ENCODE measurements around the gene PLA2G4F.

PLA2G4F gene

DNA sequence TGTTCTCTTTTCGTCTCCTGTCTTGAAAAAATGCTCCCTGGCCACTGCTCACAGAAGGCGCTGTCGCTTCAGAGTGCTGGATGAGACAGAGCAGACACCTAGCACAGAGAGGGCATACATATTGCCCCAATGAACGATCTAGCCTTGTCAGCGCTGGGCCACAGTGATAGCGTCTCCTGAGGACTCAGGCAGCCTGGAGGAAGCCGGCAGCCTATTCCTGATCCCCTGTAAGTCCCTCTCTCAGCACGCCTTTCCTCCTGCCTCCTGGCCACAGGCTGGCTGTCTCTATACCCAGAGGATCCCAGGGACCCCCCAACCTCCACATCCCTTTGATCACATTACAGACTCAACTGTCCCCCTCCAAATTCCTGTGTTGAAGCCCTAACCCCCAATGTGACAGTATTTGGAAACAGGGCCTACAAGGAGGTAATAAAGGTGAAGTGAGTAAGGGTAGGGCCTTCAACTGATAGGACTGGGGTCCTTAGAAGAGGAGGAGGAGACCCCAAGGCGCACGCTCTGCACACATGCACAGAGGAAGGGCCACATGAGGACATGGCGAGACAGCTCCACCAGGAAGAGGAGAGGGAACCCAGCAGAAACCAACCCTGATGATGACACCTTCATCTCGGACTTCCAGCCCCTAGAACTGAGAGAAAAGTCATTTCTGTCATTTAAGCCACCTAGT is 7.5 kb downstream of the PLA2G4F start:
- no peak for DNase-seq (ENCODE audit: low read depth)

DNA sequence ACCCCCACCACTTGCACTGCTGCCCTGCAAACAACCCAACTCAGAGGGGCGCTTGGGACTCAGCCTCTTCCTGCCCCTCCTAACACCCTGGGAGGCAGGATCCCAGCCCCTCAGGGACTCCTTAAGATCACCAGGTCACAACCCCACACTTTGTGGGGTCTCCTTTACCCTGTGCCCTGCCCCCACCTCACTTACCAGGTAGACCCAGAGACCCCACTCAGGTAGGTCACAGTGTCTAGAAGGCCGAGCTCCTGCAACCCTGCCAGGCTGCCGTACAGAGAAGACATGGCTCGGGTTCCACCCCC is 9.1 kb downstream of the PLA2G4F start:
- DNase-seq (ENCODE audit: low read depth) = no peak

DNA sequence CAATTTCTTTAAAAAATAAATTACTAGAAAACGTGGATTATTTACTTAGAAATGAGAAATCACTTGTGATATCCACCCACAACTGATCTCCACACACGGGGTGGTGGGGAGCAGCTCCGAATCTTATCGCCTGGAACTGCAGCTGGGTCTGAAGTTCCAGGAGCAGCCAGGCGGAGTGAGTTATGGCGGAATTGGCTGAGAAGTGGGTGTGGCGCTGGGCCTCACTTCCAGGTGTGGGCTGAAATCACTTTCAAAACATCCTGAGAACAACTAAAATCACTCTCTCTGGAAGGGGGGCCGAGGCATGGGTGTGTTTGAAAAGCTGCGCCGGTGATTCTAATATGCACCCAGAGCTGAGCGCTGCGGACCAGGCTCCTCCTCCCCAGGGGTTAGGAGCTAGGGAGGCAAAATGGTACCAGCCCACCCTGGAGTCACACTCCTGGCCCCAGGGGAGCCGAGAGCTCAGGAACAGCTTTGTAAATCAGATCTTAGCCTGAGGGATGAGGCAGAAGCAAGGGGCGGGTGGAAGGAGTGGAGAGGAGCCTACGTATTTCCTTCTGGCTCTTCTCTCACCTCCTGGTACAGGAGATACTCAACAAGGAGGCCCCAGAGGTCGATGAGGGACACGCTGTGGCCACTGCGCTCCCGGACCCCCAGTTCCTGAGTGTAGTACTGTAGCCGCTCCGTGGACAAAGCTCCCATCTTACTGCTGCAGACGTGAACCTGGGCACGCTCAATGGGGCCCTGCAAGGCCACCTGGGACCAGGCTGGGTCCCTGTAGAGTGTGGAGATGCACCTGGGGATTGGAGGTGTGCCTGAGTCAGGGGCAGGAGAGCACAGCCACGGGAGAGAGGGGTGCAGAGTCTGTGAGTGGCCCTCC is 9.6 kb downstream of the PLA2G4F start:
- DNase-seq (ENCODE audit: low read depth) = no peak

DNA sequence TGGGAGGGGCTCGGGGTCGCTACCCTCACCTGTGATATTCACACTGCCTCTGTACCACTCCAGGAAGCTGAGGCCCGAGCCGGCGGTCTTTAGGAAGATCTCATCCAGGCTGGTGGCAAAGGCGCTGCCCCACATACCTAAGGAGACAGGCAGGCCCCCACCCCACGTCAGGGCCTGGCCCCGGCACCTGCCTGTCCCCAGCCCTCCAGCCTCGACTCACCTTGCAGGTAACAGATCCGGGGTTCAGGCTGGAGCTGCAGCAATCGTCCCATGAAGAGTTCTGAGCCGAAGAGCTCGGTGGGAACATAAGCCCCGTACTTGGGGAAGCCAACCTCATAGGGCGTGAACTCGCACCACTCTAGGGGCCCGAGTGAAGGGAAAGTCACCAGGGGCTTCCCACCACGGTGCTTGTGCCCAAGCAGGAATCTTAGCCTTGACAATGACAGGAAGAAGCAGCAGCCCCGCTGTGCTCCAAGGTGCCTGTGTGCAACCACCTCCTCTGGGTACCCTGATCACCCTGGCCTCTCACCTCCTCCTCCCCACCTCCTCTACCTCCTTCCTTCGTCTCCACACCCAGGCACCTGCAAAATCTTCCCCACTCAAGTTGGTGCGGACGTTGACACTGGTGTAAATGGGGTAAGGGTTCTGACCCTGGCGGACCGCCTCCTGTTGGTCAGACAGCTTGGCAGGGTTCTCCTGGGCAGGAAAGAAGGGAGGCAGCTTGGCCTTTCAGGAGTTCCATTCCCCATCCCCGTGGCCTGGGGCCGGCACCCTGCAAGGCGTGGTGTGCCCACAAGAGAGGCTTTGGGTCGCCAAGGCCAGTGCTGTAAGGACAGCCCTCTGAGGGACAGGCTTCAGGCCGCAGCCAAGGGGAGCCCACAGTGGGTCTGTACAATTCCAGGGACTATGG is 10.6 kb downstream of the PLA2G4F start:
- DNase-seq (ENCODE audit: low read depth) = no peak

DNA sequence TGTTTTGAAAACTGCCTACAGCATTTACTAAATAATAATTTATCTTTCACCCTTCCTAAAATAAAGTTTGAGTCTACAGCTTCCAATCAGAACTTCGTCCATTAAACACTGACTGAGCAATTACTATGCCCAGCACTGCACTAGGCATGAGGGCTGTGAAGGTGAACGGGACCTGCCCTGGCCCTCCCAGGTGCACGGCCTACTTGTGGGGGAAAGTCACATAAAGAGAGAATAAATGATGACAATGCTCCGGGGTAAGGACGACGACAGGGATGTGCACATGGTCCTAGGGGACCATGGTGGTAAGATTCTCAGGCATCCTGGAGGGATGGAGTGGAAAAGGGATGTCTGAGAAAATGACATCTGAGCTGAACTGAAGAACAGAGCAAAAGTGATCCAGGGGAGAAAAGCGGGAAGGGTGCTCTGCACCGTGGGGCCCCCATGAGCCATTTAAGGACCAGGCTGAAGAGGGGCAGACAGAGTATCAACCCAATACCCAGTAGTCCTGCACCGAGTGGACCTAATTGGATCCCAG is 11.5 kb downstream of the PLA2G4F start:
- DNase-seq (ENCODE audit: low read depth) = no peak

DNA sequence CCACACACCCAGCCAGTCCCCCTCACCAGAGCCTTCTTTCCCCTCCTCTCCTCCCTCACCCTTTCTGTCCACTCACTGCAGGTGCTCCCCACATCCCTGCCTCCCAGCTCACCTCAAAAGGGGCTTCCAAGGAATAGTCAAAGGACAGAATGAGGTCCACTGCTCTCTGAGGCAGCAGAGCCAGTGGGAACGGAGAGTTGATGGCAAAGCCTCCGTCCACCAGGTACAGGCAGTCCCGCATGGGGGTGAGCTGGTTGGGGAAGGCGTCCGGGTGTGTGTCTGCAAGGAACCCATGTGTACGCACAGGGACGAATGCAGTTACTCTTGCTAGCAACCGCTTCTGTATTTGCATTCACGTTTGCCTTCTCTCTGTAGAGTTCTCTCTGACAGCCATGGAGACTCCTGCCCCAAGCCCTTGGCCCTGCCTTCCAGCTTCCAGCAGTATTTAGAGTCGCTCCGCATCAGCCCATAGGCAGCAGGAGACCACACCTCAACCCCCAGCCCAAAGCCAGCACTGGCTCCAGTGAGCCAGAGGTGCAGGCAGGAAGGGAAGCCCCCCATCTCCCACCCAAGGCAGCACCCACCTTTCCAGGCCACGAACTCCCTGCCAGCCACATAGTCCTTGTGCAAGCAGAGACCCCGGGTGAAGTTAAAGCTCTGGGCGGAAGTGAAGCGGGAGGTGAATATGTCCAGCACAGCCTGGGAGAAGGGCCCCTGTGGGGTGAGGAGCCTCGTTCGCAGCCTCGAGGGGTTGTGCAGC is 12.4 kb downstream of the PLA2G4F start:
- no peak for DNase-seq (ENCODE audit: low read depth)

DNA sequence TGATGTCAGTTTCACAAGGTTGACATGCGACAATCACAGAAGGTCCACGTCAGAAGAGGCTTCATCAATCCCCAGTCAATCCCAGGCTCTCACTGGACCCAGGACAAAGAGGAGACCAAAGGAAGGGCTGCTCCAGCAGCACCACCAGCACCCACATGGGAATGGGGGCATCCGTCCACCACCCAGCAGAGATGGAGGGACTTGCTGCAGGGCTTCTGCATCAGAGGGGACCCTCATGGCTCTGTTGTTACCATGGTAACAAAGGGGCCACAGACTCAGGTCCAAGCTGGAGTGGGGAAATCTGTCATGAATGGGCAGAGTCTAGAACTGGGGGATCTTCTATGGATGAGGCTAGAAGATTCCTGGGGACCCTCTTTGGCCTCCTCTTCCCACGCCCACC is 13.1 kb downstream of the PLA2G4F start:
- no peak for DNase-seq (ENCODE audit: low read depth)

DNA sequence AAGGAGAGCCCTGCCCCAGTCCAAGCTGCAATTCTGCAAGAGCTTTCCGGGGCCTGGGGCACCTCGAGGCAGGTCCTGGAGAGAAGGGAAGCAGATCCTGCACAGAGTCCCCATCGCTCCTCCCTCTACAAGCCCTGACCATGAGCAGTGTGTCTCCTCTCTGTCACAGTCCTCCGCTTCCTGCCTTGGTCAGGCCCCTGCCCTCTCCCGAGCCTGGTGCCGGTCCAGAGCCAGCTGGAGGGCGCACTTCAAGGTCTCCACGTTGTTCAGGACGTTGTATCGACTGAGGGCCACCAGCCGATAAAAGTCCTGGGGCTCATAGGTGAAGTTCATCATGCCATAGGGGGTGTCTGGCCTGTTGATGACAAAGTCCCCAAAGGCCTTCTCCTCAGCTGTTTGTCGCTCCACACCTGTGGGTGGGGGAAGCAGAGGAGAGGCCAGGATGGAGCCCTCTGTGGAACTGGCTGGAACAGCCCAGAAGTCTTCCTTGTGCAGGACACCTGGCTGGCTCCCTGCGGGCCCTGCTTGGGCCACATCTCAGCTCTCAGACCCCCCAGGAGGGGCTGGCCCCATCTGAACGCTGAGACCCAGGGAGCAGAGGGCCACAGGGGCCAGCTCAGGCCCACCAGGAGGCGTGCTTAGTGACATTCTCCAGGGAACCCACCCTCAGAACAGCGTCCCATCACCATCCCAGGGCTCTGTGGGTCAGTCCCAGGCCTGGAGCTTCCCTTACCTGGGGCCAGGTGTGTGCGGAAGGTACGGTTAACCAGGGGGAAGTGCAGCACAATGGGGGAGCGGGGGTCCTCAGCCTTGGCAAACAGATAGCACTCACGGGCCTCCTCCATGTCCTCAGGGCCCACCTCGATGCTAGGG is 14.4 kb downstream of the PLA2G4F start:
- no peak for DNase-seq (ENCODE audit: low read depth)

DNA sequence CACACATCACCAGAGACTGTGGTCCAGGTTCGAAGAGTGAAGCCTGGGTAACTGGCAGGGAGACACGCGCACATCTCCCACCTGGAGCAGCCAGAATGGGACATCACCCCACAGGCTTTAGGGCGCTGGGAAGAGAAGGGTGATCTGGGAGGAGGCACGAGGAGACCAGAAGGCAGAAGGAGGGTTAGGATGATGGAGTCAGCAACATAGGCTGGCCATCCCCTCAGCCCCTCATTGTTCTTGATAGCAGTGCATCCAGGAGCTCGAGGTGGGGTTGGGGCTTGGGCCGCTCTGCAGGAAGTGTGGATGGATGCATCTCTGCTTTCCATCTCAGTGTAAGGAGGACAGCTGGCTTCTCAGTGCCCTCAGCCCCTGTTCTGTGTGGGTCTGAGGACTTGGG is 15.2 kb downstream of the PLA2G4F start:
- DNase-seq (ENCODE audit: low read depth) = no peak

DNA sequence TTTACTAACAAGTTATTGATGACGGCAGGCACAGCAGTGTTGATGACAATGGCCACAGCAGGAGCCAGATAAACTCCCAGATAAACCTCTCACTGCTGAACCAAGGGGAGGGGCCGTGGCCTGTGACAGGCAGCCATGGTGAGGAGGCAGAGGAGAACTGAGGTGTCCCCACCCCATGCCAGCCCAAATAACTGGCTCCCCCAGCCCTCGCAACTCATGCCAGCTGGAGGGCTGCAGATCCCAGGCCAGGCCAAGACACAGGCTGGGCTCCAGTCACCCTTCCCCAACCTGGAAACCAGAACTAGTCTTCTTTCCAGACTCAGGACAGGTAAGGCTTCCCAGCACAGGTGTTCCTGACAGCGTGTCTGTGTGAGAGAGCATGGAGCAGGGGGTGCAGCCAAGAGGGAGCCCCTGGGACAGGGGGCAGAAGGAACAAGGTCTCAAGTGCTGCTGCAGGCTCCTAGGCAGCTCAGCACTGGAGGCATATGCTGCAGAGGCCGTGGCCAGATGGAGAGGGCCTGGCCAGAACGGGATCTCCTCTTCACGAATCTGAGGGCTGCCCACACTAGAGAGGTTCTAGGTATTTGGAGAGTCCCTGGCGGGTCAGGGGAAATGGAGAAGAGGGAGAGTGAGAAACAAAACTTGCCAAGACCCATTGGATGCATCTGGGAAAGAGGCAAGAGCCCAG is 15.9 kb downstream of the PLA2G4F start:
- no peak for DNase-seq (ENCODE audit: low read depth)

DNA sequence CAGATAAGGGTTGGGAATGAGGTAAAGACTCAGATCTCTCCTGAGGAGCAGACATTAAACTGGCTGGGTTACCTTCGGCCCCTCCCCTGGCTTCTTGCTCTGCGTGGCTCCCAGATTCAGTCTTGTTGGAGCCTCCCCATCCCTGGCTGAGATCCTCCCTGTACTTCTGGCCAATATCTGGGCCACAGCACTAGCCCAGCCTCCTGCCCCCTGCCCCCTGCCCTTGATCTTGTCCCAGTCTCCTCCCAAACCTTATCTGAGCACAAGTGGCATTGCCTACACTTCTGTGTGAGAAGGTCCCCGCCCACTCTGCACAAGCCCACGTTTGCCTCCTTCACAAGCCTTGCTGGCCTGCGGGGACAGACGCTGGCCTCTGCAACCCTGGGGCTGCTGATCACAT is 16.8 kb downstream of the PLA2G4F start:
- no peak for DNase-seq (ENCODE audit: low read depth)

DNA sequence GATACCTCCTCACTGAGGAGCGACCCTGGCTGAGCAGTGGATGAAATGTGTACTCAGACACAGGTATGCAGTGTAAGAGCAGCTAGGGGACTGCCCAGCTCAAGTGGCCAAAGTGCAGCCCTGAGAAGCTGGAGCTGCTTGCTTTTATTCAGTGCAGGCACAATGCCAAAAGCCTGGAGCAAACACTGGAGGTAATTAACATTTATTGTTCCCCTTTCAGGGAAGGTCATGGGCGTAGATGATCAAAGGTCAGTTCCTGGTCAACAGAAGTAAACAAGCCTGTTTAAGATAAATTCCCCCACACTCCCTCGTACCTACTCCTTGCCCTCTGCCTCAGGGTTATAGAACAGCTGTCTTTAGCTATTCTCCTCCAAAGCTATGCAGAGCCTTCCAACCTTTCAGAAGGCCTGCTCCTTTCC is 17.5 kb downstream of the PLA2G4F start:
- no peak for DNase-seq (ENCODE audit: low read depth)

DNA sequence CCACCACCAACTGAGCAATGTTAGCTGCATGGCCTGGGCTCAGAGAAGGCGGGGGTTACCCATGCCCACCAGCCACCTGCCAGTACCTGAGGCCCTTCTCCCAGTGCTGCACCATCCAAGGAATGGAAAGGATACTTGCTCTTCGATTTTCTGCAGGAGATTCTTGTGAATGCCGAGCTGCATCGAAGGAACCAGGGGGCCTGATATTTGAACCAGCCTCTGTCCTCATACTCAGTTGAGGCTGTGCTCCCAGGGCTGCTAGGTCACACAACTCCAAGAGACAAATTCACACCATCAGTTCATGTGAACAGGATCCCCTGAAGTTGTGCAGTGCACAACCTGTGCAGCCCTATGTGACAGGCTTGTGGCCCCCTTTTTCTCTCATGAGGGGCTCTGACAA is 18.0 kb downstream of the PLA2G4F start:
- no peak for DNase-seq (ENCODE audit: low read depth)

DNA sequence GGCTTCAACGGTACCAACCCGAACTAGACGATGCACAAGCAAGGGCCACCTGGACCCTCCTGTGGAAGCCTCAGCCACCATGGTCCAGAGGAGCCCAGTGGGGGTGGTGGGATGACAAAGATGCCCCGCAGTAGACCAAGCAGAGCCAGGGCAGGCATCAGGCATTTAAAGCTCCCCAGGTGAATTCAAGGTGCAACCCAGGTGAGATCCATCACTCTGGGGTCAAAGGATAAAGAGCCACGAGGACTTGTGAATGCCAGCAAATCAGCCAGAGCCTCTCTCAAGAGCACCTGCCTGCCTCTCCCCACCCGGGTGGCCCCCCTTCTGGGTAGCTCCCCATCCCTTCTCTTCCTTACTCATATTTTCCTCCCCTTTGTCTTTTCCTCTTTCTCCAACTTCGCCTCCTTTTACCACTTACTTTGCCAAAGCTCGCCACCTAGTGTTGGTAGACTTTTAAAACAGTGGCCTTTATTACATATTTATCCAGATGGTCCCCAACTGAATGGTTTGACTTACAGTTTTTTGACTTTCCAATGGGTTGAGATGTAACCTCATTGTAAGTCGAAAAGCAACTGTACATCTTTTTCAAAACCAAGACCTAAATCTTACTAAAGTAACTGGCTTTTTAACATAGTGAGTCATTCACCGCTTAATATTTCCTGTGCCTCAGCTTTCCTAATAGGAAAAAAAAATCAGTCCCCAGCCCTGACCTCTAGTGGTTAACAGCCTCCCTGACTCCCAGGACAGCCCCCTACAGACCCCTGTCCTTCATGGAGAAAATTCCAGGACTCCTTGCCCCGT is 18.8 kb downstream of the PLA2G4F start:
- DNase-seq (ENCODE audit: low read depth) = peak; percentile 24

DNA sequence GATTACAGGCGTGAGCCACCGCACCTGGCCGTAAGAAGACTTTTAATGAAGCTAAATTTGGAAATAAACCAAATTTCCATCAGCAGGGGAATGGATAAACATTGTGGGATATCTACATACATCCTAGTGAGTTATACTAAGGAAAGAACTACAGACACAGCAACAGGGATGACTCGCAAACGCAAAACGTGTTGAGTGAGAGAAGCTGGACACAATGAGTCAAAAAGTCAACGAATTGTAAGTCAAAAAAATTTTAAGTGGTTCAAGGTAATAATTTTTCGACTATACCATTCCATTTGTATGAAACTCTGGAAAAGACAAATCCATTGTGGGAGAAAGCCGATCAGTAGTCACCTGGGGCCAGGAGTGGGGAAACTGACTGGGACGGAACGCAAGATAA is 19.9 kb downstream of the PLA2G4F start:
- no peak for DNase-seq (ENCODE audit: low read depth)

DNA sequence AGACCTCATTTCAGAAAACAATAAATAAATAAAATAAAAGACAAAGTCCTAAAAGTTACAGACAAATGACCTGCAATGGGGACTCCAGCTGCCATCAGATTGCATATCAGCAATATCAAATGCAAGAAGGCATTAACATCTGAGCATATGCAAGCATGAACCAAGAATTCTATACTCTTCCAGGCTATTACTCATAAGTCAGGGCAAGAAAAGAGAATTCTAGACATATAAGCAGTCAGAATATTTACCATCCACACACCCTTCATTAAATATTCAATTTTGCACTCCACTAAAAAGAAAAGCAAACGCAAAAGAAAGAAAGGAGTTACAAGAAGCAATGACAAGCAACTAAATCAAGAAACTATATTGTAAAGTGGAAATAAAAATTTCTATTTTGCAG is 21.1 kb downstream of the PLA2G4F start:
- no peak for DNase-seq (ENCODE audit: low read depth)

DNA sequence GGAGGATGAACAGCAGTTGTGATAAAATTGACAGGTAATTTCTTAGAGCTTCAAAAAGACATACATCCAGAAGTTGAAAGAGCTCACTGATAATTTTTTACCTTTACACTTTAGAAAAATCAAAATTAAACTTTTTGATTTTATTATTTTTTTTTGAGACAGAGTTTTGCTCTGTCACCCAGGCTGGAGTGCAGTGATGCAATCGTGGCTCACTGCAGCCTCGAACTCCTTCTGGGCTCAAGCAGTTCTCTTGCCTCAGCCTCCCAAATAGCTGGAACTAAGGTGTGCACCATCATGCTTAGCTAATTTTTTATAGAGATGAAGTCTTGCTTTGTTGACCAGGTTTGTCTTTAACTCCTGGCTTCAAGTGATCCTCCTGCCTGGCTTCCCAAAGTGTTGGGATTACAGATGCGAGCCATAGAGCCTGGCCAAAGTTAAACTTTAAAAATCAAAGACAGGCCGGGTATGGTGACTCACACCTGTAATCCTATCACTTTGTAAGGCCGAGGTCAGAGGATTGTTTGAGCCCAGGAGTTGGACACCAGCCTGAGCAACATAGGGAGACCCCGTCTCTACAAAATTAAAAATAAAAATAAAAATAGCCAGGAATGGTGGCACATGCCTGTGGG is 21.7 kb downstream of the PLA2G4F start:
- DNase-seq (ENCODE audit: low read depth) = no peak

DNA sequence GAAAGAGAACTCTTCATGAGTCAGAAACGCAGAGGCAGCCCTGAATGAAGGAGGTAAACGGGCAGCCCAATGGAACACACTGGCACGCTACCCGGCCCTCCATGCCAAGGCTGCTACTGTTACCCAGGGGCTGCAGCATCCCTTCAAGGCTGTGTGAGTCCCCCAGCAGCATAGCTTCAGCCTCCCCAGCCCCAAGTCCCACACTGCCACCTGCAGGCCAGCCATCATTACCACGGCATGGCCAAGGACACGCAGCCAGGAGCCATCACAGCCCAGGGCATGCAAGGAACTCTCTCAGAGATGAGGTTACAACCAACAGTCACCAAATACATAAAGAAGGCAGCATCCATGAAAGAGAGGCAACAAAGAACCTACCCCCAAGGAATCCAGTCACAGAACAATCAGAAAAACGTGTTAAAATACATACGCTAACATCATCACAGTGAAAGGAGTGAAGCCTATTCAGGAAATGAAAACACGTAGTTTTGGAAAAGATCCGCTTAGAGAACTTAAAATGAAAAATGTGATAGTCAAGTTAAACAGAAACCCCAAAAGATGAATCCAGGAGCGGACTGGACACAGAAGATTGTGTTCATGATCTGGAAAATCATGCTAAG is 22.4 kb downstream of the PLA2G4F start:
- DNase-seq (ENCODE audit: low read depth) = peak; percentile 10

Measured in fibroblast of the conjunctiva (primary cell).